Spleen (tissue), 7 donors: ENCODE results near the gene TBC1D20.

Source experiments
- POLR2A ChIP-seq, 3 donors: fragments of 450-650 bp; IDR thresholded peaks; one replicate each; pipeline ENCODE4 v1.5.1; 2017; ENCODE audit warnings: antibody characterized with exemption in 3 of 3, mild to moderate bottlenecking in 1 of 3
- TF ChIP-seq, protein P1 (sequence below), 11 experiments: fragments of 200-600 bp in 7 of 11; fragments of 450-650 bp in 4 of 11; sonication (generic) in 4 of 11; IDR thresholded peaks in 8 of 11; conservative IDR thresholded peaks in 3 of 11; 1 replicate in 7 of 11; 2 replicates in 4 of 11; pipeline versions ENCODE4 v1.4.0 to v1.8.0; 2016 to 2021; ENCODE audit warnings: antibody characterized with exemption in 11 of 11, inconsistent platforms in 4 of 11, mild to moderate bottlenecking in 1 of 11
- donor health status: DM: no; HTN: no; CAD: no; lungs with moderate emphysema.
- donor health status: DM: no; HTN: no; CAD: no.
- donor health status: DM: no; HTN: no; CAD: no.

DNA sequence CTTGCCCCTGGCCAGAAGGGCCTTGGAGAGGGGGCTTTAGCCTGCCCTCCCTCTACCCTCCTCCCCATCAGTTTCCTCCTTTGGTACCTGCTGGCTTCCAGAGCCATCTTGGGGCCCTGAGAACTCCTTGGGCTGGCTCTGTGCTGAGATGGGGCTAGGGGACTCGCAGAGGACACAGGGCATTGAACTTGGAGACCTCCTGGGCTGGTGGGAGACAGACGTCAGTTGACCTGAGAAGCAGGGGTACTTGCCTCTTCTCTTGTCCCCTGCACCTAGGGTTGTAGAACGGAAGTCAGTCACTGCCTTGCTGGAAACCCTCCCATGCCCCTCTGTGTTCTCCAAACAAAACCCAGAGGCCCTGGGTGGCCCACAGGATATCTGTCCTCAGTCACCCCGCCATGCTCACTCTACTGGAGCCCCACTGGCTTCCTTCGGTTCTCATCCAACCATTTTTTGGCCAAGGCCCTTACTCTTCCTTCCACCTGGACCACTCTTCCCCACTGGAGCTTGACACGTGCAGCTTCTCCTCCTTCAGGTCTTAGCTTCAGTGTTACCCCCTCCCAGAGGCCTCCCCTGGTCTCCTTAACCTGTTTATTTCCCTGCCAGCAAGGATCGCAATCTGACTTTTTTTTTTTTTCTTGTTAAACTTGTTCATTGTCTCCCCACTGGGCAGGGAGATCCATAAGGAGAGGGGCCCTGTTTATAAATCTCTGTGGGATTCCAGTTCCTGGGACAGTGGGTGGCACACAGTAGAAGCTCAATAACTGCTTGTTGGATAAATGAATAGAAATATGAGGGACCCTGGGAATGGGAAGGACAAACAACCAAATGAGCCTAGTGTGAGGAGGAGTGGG is 53.3 kb downstream of the TBC1D20 start:
- TF ChIP-seq, protein P1, sequence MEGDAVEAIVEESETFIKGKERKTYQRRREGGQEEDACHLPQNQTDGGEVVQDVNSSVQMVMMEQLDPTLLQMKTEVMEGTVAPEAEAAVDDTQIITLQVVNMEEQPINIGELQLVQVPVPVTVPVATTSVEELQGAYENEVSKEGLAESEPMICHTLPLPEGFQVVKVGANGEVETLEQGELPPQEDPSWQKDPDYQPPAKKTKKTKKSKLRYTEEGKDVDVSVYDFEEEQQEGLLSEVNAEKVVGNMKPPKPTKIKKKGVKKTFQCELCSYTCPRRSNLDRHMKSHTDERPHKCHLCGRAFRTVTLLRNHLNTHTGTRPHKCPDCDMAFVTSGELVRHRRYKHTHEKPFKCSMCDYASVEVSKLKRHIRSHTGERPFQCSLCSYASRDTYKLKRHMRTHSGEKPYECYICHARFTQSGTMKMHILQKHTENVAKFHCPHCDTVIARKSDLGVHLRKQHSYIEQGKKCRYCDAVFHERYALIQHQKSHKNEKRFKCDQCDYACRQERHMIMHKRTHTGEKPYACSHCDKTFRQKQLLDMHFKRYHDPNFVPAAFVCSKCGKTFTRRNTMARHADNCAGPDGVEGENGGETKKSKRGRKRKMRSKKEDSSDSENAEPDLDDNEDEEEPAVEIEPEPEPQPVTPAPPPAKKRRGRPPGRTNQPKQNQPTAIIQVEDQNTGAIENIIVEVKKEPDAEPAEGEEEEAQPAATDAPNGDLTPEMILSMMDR (IDR thresholded peaks at IDR 0.05 in 8 of 11, conservative IDR thresholded peaks at IDR 0.05 in 3 of 11): no peak
- no peak for TF ChIP-seq POLR2A (IDR thresholded peaks at IDR 0.05)
